ENCODE data around the gene SYNDIG1.

SYNDIG1 gene

DNA sequence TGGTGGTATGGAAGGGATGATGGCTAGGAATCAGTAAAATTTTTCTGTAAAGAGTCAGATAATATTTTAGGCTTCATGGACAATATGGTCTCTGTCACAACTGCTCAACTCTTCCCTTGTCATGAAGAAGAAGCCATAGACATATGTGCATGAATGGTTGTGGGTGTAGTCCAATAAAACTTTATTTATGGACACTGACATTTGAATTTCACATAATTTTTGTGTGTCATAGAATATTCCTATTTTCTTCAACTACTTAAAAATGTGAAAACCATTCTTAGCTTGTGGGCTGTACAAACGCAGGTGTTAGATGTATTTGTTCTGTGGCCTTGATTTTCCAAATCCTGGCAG lies 59.9 kb downstream of the SYNDIG1 start:
- no peak for DNase-seq

GRCh38 chr20:24530131-24530680 lies 60.8 kb downstream of the SYNDIG1 start:
- DNase-seq, result no peak

DNA sequence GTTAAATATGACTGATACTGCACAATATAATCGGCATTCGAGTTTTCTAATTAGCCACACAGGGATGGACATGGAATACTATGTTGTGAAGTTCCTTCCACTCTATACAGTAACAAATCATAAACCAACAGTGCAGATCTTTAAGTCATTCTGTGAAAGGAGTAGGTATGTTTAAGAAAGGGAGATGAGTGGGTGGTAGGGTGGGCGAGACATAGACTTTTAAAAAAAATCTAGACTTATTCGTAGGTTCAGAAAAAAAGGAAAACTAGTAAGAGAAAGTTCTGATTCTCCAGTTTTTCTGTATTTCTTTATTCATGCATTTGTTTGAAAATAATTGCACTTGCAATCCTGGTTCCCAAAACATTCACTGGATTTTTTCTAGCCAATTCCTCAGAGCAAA lies 61.8 kb downstream of the SYNDIG1 start:
- no peak for DNase-seq

DNA sequence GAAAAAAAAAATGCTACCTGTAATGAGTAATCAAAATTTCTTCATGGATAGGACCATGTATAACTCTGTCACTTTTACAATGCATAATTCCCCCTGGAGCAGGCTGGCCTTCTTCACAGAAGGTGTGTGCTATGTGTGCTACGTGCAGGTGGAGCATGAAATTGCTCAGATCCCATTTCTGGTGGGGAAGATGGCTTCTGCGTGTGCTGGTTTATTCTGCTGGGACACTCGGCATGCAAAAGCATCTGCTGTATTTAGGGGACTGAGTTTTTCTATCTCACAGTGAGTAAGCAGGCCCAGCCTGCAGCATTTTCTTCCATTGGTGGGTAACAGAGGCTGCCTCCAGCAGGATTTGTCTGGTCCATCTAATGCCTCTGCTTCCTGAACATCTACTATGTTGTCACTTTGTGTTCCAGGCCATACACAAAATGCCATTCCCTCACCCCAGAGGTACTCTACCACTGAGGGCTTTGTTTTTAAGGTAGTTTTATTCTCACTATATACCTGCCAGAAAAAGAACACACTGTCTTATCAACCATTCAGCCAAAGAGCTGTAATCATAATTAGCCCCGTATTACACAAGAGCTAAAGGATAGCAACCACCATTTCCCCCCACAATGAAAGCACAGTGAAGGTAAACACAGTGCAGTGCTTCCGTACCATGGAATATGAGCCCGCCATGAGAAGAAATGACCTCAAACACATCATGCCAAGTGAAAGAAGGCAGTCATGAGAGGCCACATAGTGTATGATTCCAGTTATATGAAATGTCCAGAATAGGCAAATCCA lies 62.4 kb downstream of the SYNDIG1 start:
- DNase-seq, result no peak

DNA sequence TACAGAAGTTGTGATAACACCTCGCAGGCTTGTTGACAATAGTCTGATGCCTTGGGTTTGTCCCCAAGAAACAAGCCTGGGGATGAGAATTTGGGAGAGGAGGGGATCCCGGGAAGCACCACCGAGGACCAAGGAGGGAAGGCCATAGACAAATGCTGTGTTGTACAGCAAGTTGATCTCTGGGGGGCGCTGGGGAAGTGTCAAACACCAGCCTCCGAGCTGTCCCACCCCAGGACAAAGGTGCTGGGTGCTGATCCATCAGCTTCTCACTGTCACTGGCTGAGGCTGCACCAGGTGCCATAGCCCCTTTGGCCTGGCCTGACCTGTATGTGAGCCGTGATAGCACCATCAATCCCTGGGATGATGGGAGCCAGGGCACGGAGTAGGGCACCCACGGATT lies 64.0 kb downstream of the SYNDIG1 start:
- DNase-seq, result no peak

GRCh38 chr20:24534282-24534681 lies 64.9 kb downstream of the SYNDIG1 start:
- no peak for DNase-seq

- no peak for DNase-seq
Measured at GRCh38 chr20:24535941-24536730, 66.7 kb downstream of the SYNDIG1 start.

DNA sequence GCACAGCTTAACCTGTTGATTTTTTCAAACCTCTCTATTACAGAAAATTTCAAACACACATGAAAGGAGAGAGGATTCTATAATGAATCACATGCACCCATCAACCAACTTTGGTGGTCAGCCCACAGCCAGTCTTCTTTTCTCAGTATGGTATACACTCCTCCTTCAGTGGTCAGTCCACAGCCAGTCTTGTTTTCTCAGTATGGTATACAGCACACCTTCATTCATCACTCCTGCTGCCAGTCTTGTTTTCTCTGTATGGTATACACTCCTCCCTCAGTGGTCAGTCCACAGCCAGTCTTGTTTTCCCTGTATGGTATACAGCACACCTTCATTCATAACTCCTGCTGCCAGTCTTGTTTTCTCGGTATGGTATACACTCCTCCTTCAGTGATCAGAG lies 67.8 kb downstream of the SYNDIG1 start:
- DNase-seq, result no peak

DNA sequence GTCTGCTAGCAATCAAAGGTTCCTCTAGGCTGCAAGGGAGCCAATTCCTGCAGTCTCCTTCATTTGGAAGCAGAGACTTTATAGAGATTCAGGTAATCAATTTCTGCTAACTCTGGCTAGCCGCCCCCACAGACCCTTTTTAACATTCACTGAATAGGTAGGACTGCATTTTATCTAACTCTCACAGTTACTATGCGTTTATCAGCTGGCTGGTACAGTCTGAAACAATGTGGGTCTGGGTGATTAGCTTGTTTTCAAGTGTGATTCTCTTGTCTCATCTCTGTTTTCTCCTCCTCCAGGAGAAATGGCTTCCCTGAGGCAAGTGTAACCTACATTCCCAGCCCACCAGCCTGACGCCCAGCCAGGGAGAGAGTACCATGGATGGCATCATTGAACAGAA lies 73.3 kb downstream of the SYNDIG1 start:
- no peak for DNase-seq

DNA sequence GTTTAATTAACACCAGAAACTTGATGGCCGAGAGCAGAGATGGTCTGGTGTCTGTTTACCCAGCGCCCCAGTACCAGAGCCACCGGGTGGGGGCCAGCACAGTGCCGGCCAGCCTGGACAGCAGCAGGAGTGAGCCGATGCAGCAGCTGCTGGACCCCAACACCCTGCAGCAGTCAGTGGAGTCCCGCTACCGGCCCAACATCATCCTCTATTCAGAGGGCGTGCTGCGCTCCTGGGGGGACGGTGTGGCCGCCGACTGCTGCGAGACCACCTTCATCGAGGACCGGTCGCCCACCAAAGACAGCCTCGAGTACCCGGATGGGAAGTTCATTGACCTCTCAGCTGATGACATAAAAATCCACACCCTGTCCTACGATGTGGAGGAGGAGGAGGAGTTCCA lies 73.7 kb downstream of the SYNDIG1 start:
- no peak for DNase-seq

DNA sequence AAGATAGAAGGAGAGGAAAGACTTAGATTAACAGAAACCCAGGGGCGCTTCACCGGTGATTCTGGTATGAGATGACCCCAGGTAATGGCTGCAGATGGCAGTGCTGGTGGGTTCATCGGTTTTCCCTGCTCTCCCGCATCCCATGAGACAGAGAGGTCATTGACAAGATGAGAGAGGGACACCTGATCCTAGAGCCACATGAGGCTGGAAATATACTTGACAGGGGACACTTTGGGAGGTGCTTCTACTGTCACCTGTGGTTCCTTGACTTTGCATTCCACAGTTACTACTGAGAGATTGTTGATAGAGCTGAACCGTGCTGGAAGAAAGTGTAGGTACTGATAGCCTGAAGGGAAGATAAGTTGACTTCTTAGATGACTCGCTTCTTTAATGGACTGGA lies 74.3 kb downstream of the SYNDIG1 start:
- DNase-seq, result no peak

DNA sequence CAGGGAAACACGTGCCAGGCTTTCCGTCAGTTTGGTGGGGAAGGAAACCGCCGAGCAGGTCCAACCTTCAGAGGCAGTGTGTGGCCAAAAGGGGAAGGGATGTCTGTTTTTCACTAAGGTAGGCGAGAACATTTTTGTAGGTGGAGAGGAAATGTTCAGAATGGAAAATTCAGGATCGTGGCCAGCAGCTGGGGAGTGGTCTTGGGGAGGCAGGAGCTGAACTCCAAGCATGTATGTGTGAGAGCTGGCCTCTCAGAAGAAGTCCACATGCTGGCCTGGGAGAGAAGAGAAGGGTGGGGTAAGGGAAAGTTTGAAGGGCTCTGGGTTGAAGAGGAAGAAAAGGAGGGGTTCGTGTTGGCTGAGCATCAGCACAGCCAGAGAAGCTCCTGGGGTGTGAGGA lies 74.9 kb downstream of the SYNDIG1 start:
- no peak for DNase-seq

GRCh38 chr20:24545168-24545567 lies 75.7 kb downstream of the SYNDIG1 start:
- DNase-seq, result no peak

DNA sequence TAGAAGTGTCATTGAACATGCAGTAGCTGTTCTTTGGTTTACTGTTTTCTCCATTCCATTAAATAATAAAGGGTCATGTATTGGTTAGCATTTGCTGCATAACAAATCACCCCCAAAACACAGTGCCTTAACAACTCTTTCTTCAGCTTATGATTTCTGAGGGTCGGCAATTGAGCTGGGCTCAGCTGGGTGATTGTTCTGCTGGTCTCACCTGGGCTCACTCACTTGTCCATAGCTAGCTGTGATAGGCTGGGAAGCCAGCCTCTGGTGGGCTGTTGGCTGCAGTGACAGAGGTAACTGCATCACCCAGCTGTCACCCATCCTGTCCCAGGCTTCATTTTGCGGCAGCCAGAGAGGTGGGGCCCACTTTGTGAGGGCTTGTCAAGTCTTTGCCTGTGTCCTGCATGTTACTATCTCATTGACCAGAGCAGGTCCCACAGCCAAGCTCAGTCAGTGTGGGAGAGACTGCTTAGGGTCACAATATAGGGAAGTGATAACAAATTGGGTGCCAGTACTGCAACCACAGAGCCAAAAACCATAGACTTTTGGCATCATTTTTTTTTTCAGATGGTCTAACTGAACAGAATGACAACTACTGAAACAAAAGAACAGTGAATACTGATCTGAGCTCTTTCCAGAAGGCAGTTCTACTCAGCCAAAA lies 76.9 kb downstream of the SYNDIG1 start:
- DNase-seq, result no peak

GRCh38 chr20:24547967-24548366 lies 78.5 kb downstream of the SYNDIG1 start:
- no peak for DNase-seq

DNA sequence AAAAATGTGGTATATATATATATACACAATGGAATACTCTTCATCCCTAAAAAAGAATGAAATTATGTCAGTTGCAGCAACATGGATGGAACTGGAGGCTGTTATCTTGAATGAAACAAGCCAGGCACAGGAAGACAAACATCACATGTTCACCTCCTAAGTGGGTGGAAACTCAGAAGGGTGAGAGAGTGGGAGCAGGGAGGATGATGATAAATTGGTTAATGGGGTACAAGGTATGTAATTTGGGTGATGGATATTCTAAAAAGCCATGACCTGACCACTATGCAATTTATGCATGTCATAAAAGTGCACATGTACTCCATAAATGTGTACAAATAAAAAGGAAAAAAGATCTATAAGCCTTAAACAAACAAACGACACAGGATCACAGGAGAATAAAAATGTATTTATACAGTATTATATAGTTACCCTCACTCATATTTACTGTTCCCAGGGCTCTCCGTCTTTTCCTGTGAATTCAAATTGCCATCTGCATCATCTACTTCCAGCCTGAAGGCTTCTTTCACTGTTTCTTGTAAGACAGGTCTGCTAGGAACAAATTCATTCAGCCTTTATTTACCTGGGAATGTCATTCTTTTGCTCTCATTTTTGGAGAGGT lies 89.8 kb downstream of the SYNDIG1 start:
- DNase-seq, result no peak

DNA sequence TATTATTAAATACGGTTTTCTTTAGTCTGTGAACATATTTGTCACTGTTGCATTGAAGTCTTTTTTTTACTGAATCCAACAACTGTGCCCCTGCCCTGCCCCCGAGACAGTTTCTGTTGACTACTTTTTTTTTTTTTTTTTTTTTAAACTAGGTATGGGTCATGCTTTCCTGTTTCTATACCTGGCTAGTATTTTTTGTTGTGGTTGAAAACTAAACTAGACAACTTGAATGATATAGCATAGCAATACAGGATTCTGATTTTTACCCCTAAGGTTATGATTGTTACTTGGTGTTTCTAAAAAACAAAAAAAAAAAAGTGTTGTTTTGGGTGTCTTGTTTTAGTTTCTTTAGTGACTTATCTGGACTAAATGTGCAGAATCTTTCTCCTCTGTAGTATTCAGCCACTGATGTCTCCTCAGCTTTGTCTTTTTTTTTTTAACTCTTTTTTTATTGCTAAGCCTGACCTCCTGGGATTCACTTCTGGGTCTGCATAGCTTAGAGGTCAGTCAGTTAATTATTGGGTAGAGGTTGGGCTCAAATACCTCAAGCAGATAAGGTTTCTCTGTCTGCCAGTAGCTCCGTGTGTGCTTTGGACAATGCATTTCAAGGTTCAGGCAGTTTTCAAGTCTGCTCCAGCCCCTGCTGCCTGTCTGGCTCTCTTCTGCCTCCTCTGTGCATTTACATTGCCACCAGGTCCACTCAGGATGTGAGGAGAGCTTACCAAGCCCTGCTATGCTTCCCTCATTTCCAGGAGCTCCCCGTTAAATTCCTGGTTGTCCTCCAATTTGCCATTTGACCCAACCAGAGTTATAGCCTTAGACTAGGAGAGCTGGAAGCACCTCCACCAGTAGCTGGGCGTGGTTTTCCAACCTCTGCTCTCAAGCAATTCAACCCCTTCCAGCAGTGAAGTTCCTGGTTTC lies 91.4 kb downstream of the SYNDIG1 start:
- DNase-seq, result no peak

GRCh38 chr20:24565835-24566351 lies 96.5 kb downstream of the SYNDIG1 start:
- DNase-seq, result no peak

DNA sequence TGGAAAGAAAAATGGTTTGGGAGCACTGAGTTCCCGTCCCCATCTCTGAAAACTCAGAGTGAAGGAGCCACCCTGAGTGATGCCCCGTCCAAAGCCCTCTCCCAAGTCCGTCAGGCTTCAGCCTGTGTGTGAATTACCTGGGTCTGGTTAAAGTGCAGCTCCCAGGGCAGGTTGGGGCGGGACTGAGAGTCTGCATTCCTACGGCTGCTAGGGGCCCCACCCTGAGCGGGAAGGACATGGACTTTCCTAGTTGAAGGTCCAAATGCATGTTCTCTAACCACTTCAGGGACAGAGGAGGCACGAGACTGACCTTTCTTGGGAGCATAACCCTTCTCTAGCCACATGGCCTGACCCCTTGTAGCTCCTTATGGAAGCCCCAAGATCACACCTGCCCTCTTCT lies 97.2 kb downstream of the SYNDIG1 start:
- DNase-seq, result no peak

GRCh38 chr20:24567508-24567907 lies 98.1 kb downstream of the SYNDIG1 start:
- no peak for DNase-seq

DNA sequence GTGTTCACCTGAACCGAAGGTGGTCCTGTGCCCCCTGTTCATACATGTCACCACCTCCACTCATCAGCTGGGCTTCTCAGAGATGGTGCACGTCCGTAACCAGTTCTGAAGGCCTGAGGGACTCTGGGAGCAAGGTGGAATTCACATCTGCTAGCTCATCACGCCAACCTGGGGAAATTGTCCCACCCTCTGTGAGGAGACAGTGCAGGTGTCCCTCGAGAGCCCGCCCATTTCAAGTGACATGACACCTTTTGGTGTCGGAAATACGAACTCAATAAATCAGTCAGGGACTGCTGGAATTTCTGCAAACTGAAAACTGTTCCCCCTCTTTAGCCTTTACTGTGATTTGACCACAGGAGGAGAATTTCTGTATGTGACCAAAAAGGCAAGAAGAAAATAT lies 99.4 kb downstream of the SYNDIG1 start:
- DNase-seq, result no peak

DNA sequence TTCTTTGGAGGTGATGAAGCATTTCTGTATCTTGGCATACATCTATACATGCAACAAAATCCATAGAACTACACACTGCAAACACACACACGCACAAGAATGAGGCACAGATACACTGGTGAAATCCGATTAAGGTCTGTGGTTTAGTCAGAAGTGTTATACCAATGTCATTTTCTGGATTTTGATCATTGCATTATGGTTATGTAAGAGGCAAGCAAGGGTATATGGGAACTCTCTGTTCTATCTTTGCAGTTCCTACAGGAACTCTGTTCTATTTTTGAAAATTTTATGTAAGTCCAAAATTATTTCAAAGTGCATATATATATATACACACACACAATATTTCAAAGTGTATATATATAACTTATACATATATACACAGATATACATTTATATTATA lies 101.7 kb downstream of the SYNDIG1 start:
- no peak for DNase-seq

Measured in activated CD4-positive, alpha-beta T cell treated with anti-CD3 and anti-CD28 coated beads for 48 hours (primary cell).